Measurements from ENCODE around the gene APOA5. TPM values are rescaled to one million over a fixed set of nuclear protein-coding genes. Genes with fewer than 3 reads are reported as not detected.

Gene APOA5
- total RNA-seq, 1 experiment from 2014 or later: 0.11 TPM

DNA sequence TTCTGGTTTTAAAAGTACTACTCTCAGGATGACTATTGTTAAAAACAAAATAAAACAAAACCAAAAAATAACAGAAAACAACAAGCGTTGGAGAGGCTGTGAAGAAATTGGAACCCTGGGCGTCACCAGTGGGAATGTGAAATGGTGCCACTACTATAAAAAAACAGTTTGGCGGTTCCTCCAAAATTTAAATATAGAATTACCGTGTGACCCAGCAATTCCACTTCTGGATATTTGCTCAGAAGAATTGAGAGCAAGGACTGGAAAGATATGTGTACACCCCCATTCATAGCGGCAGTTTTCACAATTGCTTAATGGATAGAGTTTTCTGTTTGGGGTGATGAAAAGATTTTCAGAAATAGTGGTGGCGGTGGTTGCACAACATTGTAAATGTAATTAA, 22.8 kb upstream of the APOA5 start:
- no peaks in the 10 kb centered on the region for H3K9me3 ChIP-seq (ENCODE audit: control insufficient read depth, low read depth, low read length)
- no peaks in the 10 kb centered on the region for H4K20me1 ChIP-seq (ENCODE audit: control insufficient read depth, insufficient read depth, insufficient read length)
- no peaks in the 10 kb centered on the region for H3K36me3 Mint-ChIP-seq (ENCODE audit: insufficient read depth in 1 of 3, low read depth in 3 of 3)
- no peak for DNase-seq
- H2BK120ac ChIP-seq (ENCODE audit: low read depth, low read length, poor library complexity, severe bottlenecking): no peak overlapping the region
- H3K27me3 Mint-ChIP-seq (ENCODE audit: low read depth): peaks cover 9% of the 10 kb centered on the region
- no peak overlapping the region for H3K9ac ChIP-seq (ENCODE audit: extremely low read depth, insufficient read length, low read length)
- H2BK12ac ChIP-seq (ENCODE audit: insufficient read length, low read depth, low read length): no peak overlapping the region
- H3K4me2 ChIP-seq (ENCODE audit: insufficient read depth, insufficient read length, low read length): no peak overlapping the region
- H3K14ac ChIP-seq (ENCODE audit: insufficient read depth, low read length): no peak overlapping the region
- H3K18ac ChIP-seq (ENCODE audit: insufficient read length, low read depth, low read length): no peak overlapping the region
- H3K27ac ChIP-seq (ENCODE audit: insufficient read length, low read depth, low read length): no peak overlapping the region
- TF ChIP-seq, protein P1, sequence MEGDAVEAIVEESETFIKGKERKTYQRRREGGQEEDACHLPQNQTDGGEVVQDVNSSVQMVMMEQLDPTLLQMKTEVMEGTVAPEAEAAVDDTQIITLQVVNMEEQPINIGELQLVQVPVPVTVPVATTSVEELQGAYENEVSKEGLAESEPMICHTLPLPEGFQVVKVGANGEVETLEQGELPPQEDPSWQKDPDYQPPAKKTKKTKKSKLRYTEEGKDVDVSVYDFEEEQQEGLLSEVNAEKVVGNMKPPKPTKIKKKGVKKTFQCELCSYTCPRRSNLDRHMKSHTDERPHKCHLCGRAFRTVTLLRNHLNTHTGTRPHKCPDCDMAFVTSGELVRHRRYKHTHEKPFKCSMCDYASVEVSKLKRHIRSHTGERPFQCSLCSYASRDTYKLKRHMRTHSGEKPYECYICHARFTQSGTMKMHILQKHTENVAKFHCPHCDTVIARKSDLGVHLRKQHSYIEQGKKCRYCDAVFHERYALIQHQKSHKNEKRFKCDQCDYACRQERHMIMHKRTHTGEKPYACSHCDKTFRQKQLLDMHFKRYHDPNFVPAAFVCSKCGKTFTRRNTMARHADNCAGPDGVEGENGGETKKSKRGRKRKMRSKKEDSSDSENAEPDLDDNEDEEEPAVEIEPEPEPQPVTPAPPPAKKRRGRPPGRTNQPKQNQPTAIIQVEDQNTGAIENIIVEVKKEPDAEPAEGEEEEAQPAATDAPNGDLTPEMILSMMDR (conservative IDR thresholded peaks at IDR 0.05): no peak
- no peak overlapping the region for H2AFZ ChIP-seq (ENCODE audit: low read length)
- H3K4me3 Mint-ChIP-seq: no peak overlapping the region
- no peak overlapping the region for H2AK5ac ChIP-seq (ENCODE audit: insufficient read length, low read length)
- H3K4me1 Mint-ChIP-seq: no peaks in the 10 kb centered on the region
- H2BK5ac ChIP-seq (ENCODE audit: insufficient read length, low read length): no peak overlapping the region
- peaks cover 4% of the 10 kb centered on the region for H3K23me2 ChIP-seq (ENCODE audit: insufficient read length, low read depth, low read length, poor library complexity, severe bottlenecking)
- WGBS (ENCODE audit: extremely low coverage, insufficient read length, low lambda C conversion rate): no CpG with 5 or more reads among the region's 6 CpGs
- no peaks in the 10 kb centered on the region for H3K27me3 ChIP-seq (ENCODE audit: insufficient read depth, low read length)
- no peak overlapping the region for H4K5ac ChIP-seq (ENCODE audit: insufficient read length, low read depth, low read length)
- H3T11ph ChIP-seq (ENCODE audit: low read length): no peak overlapping the region
- H3K56ac ChIP-seq (ENCODE audit: insufficient read length, low read depth, low read length): no peak overlapping the region
- no peak overlapping the region for H2BK20ac ChIP-seq (ENCODE audit: low read depth, low read length, poor library complexity, severe bottlenecking)
- H4K91ac ChIP-seq (ENCODE audit: insufficient read length, low read depth, low read length): no peak overlapping the region
- no peaks in the 10 kb centered on the region for H3K79me1 ChIP-seq (ENCODE audit: insufficient read depth, low read depth, low read length, poor library complexity, severe bottlenecking)
- no peak overlapping the region for H3K23ac ChIP-seq (ENCODE audit: insufficient read length, low read depth, low read length)
- H4K8ac ChIP-seq (replicated peaks; ENCODE audit: insufficient read length, low read depth, low read length): no peak overlapping the region
- no peak overlapping the region for H3K27ac Mint-ChIP-seq
- no peak overlapping the region for H3K4ac ChIP-seq (ENCODE audit: low read depth, low read length)
- H3K9me3 Mint-ChIP-seq: no peaks in the 10 kb centered on the region
- no peaks in the 10 kb centered on the region for H3K79me2 ChIP-seq (ENCODE audit: insufficient read depth, low read length)
- no peak overlapping the region for H2BK15ac ChIP-seq (ENCODE audit: low read depth, low read length)
- H3K4me1 ChIP-seq (ENCODE audit: insufficient read depth, low read length): no peaks in the 10 kb centered on the region

Data from H9 (cell line).